IgD-negative memory B cell (primary cell): ENCODE measurements around the gene RBPMS2. TPM values are rescaled to one million over a fixed set of nuclear protein-coding genes. Genes with fewer than 3 reads are reported as not detected.

Experiments
- H3K27ac Mint-ChIP-seq, 3 donors: one replicate each; pipeline ENCODE4 v1.8.0; 2020 to 2022; ENCODE audit warnings: mild to moderate bottlenecking in 3 of 3, mixed read lengths in 3 of 3, moderate library complexity in 1 of 3
- H3K27me3 Mint-ChIP-seq: one replicate; pipeline ENCODE4 v1.8.0; 2021; ENCODE audit warnings: mixed read lengths
- H3K36me3 Mint-ChIP-seq: one replicate; pipeline ENCODE4 v1.8.0; 2020; ENCODE audit warnings: mild to moderate bottlenecking, mixed read lengths
- H3K4me1 Mint-ChIP-seq, 3 donors: one replicate each; pipeline ENCODE4 v1.8.0; 2020 to 2022; ENCODE audit warnings: mixed read lengths in 3 of 3, mild to moderate bottlenecking in 1 of 3
- H3K4me3 Mint-ChIP-seq, 4 donors: one replicate each; pipeline ENCODE4 v1.8.0; 2020 to 2022; ENCODE audit warnings: mild to moderate bottlenecking in 4 of 4, mixed read lengths in 4 of 4, moderate library complexity in 3 of 4
- H3K9me3 Mint-ChIP-seq, 3 donors: one replicate each; pipeline ENCODE4 v1.8.0; 2020 to 2021; ENCODE audit warnings: mixed read lengths in 3 of 3, mild to moderate bottlenecking in 1 of 3
- polyA plus RNA-seq: library from polyadenylated mRNA; unstranded; fragments of 300-500 nt; fragmentation: Illumina TruSeq; gene quantifications from one replicate; pipeline ENCODE4 v1.2.3, GENCODE V29; 2021

The RBPMS2 gene
- polyA plus RNA-seq, 1 donor from 2014 or later: 0.14 TPM

DNA sequence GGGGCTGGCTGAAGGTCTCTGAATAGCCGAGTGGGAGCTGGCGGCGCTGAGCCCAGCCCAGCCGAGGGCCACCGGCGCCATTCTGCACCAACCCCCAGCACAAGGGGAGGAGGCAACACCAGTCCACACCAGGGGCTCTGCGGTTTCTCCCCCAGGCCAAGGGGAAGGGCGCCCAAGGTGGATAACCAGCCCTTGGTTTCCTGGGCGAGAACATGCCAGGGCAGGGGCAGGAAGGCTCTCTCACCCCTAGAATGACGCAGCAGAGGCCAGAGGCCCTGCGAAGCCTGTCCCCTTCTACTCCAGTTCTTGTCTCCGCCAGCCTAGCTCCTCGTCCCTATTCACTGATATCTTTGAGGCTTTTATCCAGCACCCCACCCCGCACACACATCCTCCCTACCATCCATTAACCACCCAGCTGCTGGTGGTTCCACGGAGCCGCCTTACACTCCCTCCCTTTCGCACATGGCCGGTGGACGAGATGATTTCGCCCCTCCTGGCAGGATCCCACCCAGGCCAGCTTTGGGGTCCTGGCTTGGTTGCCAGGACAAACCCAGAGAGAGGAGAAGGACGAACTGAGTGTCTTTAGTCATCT lies 1.3 kb downstream of the RBPMS2 start:
- peak overlapping the region; percentile 0 to 89 (median 82) for H3K4me3 Mint-ChIP-seq
- H3K9me3 Mint-ChIP-seq: no peaks in the 10 kb centered on the region
- H3K27me3 Mint-ChIP-seq: peaks cover 15% of the 10 kb centered on the region
- H3K4me1 Mint-ChIP-seq: peaks cover 0 to 4% (median 0%) of the 10 kb centered on the region in 3 donors
- H3K36me3 Mint-ChIP-seq: peaks cover 6% of the 10 kb centered on the region
- no peak overlapping the region for H3K27ac Mint-ChIP-seq

DNA sequence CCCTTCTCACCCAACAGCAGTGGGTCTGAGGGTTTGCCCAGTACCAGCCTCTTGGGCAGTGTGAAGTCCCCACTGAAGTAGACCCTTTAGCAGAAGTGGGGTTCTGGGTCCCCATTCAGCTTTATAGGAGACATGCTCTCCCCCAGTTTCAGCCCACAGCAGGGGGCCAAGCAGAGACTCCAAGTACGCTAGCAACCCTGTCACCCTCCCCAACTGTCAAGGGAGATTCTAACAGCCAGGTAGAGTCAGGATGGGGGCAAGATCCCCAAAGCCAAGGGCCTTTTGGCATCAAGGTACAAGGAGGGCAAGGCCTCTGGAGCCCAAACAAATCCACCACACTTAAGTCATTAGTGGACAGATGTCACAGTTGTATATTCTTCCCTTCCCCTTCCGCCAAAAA lies 1.8 kb downstream of the RBPMS2 start:
- Mint-ChIP-seq H3K27me3 (peaks cover 15% of the 10 kb centered on the region), H3K4me1 (peaks cover 0 to 4% (median 0%) of the 10 kb centered on the region in 3 donors), H3K4me3 (peak overlapping the region in 3 of 4 donors; percentile 0 to 76 (median 68)), H3K27ac (no peak overlapping the region), H3K36me3 (peaks cover 5% of the 10 kb centered on the region), H3K9me3 (no peaks in the 10 kb centered on the region)

- peaks cover 6% of the 10 kb centered on the region for H3K36me3 Mint-ChIP-seq
- H3K4me1 Mint-ChIP-seq: peaks cover 2 to 6% (median 2%) of the 10 kb centered on the region in 3 donors
- no peak overlapping the region for H3K27ac Mint-ChIP-seq
- H3K9me3 Mint-ChIP-seq: no peaks in the 10 kb centered on the region
- H3K27me3 Mint-ChIP-seq: peaks cover 15% of the 10 kb centered on the region
- peak overlapping the region in 1 of 4 donors; percentile 0 for H3K4me3 Mint-ChIP-seq
Observed at GRCh38 chr15:64772964-64773363, 2.4 kb downstream of the RBPMS2 start.

- Mint-ChIP-seq H3K4me1 (peaks cover 6 to 10% (median 7%) of the 10 kb centered on the region in 3 donors), H3K27me3 (peaks cover 15% of the 10 kb centered on the region), H3K36me3 (peaks cover 6% of the 10 kb centered on the region), H3K27ac (no peak overlapping the region), H3K4me3 (peak overlapping the region in 1 of 4 donors; percentile 0), H3K9me3 (no peaks in the 10 kb centered on the region)
Observed at GRCh38 chr15:64772488-64772887, 2.9 kb downstream of the RBPMS2 start.

DNA sequence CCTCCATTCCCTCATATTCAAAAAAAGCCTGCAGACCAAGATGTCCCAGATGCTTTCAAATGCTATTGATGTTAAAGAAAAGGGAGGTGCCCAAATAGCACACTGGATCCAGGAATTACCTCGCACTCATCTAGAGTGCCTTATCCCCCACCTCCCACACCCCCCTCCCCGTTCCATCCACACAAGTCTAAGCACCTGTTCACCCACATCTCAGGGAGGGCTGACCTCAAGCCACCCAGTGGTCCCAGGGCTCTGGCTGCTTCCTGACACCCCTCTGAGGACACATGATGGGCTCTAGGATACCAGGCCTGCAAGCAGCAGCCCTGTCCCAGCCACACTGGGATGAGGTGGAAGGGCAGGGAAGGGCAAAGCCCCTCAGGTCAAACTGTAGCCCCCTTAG lies 4.8 kb downstream of the RBPMS2 start:
- Mint-ChIP-seq H3K27ac (no peak overlapping the region), H3K36me3 (peaks cover 6% of the 10 kb centered on the region), H3K27me3 (peaks cover 9% of the 10 kb centered on the region), H3K4me1 (peaks cover 8 to 10% (median 10%) of the 10 kb centered on the region in 3 donors), H3K4me3 (no peak overlapping the region), H3K9me3 (no peaks in the 10 kb centered on the region)

DNA sequence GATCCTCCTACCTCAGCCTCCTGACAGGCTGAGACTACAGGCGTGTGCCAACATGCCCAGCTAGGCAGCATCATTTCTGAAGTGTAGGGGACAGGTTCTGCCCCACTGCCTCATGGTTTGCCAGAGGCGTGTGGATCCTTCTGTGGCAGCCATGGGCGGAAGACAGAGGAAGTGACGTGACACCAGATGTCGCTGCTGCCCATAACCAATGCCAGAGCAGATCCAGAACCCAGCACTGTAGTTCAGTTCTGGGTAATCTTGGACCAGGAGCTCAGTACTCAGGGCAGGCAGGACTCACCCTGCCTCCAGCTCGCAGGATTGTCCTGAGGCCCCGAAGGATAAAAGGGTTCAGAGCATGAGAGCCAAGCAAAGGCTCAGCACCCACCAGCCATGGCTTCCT lies 8.2 kb downstream of the RBPMS2 start:
- no peaks in the 10 kb centered on the region for H3K9me3 Mint-ChIP-seq
- H3K36me3 Mint-ChIP-seq: peaks cover 6% of the 10 kb centered on the region
- no peak overlapping the region for H3K4me3 Mint-ChIP-seq
- H3K27me3 Mint-ChIP-seq: no peaks in the 10 kb centered on the region
- H3K27ac Mint-ChIP-seq: no peak overlapping the region
- peaks cover 11 to 18% (median 16%) of the 10 kb centered on the region in 3 donors for H3K4me1 Mint-ChIP-seq

DNA sequence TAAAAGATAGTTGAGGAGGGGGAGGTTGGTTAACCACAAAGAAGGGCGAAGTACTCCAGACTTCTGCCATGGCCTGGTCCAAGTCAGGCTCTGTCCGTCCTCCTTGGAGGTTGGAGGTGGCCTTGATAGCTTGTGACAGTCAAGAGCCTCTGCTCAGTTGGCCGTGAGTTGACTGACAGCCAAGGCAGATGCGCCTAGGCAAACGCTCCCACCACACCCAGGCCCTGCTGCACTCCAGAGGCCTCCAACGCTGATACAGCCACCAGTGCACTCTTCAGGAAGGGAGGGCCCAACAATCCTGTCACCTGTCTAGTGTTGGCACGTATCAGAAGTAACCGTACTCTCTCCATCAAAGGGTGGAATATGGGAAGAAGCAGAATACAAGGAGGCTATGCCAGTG lies 9.3 kb downstream of the RBPMS2 start:
- Mint-ChIP-seq H3K27me3 (no peaks in the 10 kb centered on the region), H3K9me3 (no peaks in the 10 kb centered on the region), H3K4me1 (peaks cover 11 to 18% (median 16%) of the 10 kb centered on the region in 3 donors), H3K36me3 (peaks cover 5% of the 10 kb centered on the region), H3K27ac (no peak overlapping the region), H3K4me3 (no peak overlapping the region)

- H3K9me3 Mint-ChIP-seq: no peaks in the 10 kb centered on the region
- H3K4me1 Mint-ChIP-seq: peaks cover 11 to 16% (median 14%) of the 10 kb centered on the region in 3 donors
- H3K27ac Mint-ChIP-seq: peak overlapping the region in 1 of 3 donors; percentile 31
- peak overlapping the region in 1 of 4 donors; percentile 23 for H3K4me3 Mint-ChIP-seq
- no peaks in the 10 kb centered on the region for H3K27me3 Mint-ChIP-seq
- H3K36me3 Mint-ChIP-seq: peaks cover 1% of the 10 kb centered on the region
Observed at GRCh38 chr15:64763874-64764273, 11.5 kb downstream of the RBPMS2 start.

DNA sequence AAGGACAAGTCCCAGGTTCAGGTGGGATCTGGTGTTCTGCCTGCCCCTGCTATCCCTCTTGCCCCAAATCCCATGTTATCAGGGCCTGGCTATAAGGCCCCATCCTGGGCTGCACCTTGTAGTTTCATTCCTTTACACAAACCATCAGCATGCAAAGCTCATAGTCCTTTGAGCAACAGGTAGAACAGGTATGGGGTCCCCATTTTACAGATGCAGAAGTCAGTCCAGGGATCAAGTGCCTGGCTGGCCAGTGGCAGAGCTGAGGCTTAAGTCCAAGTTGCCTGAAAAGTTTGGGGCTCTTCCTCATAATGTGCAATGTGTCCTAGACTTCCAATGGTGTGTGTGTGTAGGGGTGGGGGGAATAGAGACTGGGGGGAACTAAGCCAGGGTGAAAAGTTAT lies 11.9 kb downstream of the RBPMS2 start:
- no peaks in the 10 kb centered on the region for H3K27me3 Mint-ChIP-seq
- peaks cover 11 to 16% (median 14%) of the 10 kb centered on the region in 3 donors for H3K4me1 Mint-ChIP-seq
- H3K27ac Mint-ChIP-seq: peak overlapping the region in 1 of 3 donors; percentile 18
- peaks cover 1% of the 10 kb centered on the region for H3K36me3 Mint-ChIP-seq
- peak overlapping the region in 1 of 4 donors; percentile 23 for H3K4me3 Mint-ChIP-seq
- H3K9me3 Mint-ChIP-seq: no peaks in the 10 kb centered on the region

- Mint-ChIP-seq H3K27ac (peak overlapping the region in 1 of 3 donors; percentile 18), H3K9me3 (no peaks in the 10 kb centered on the region), H3K4me3 (no peak overlapping the region), H3K27me3 (no peaks in the 10 kb centered on the region), H3K4me1 (peaks cover 12 to 16% (median 12%) of the 10 kb centered on the region in 3 donors), H3K36me3 (peaks cover under 1% of the 10 kb centered on the region)
Observed at GRCh38 chr15:64763021-64763420, 12.4 kb downstream of the RBPMS2 start.

DNA sequence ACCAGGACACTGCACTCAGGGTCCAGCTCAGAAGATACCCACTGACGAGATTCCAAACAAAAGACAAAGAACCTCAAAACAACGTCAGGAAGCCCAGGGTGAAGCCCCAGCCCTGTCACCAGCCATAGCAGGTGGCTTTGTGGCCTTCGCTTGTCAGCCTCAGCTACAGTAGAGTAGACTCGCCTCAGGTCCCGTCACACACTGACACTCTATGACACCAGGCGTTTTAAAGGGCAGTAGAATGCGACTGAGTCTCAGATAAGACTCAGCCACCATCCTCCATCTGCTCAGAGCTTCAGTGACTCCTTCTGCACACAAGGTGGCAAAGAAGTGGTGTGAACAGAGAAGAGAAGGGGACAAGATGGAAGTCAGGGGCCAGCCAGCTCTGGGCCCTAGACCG lies 12.8 kb downstream of the RBPMS2 start:
- no peak overlapping the region for H3K27ac Mint-ChIP-seq
- no peaks in the 10 kb centered on the region for H3K9me3 Mint-ChIP-seq
- no peaks in the 10 kb centered on the region for H3K36me3 Mint-ChIP-seq
- no peaks in the 10 kb centered on the region for H3K27me3 Mint-ChIP-seq
- H3K4me3 Mint-ChIP-seq: no peak overlapping the region
- peaks cover 8 to 12% (median 8%) of the 10 kb centered on the region in 3 donors for H3K4me1 Mint-ChIP-seq

DNA sequence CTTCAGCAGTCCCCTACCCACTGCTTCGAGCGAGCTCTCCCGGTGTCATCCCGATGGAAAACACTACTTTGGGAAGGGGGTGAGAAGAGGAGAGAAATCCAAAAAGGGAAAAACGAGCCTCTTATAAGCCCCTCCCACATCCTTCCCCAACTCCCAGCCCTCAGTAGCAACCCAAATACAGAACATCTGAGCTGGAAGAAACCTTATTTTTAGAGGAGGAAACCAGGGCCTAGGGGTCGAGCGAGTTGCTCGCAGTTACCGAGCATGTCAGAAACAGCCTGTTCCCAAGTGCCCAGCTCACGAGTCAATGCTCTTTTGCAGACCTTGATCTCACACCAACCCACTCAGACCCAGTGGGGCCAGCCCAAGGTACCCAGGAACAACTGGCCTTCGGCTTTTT lies 14.2 kb downstream of the RBPMS2 start:
- no peaks in the 10 kb centered on the region for H3K36me3 Mint-ChIP-seq
- H3K9me3 Mint-ChIP-seq: no peaks in the 10 kb centered on the region
- H3K4me3 Mint-ChIP-seq: no peak overlapping the region

GRCh38 chr15:64760056-64760455 lies 15.3 kb downstream of the RBPMS2 start:
- Mint-ChIP-seq H3K36me3 (no peaks in the 10 kb centered on the region), H3K27me3 (no peaks in the 10 kb centered on the region), H3K4me1 (peaks cover 17 to 22% (median 19%) of the 10 kb centered on the region in 3 donors), H3K9me3 (no peaks in the 10 kb centered on the region), H3K27ac (no peak overlapping the region), H3K4me3 (no peak overlapping the region)

More for the DNA sequence above, 14.2 kb downstream of the RBPMS2 start:
- Mint-ChIP-seq H3K27me3 (no peaks in the 10 kb centered on the region), H3K27ac (no peak overlapping the region), H3K4me1 (peaks cover 8 to 14% (median 14%) of the 10 kb centered on the region in 3 donors)

- peak overlapping the region; percentile 60 to 94 (median 82) for H3K4me3 Mint-ChIP-seq
- no peaks in the 10 kb centered on the region for H3K36me3 Mint-ChIP-seq
- peaks cover 3% of the 10 kb centered on the region for H3K27me3 Mint-ChIP-seq
- H3K9me3 Mint-ChIP-seq: no peaks in the 10 kb centered on the region
- peak overlapping the region in 2 of 3 donors; percentile 31 to 84 for H3K27ac Mint-ChIP-seq
- H3K4me1 Mint-ChIP-seq: peaks cover 25 to 39% (median 27%) of the 10 kb centered on the region in 3 donors
Observed at GRCh38 chr15:64755427-64755940, 19.9 kb downstream of the RBPMS2 start.

DNA sequence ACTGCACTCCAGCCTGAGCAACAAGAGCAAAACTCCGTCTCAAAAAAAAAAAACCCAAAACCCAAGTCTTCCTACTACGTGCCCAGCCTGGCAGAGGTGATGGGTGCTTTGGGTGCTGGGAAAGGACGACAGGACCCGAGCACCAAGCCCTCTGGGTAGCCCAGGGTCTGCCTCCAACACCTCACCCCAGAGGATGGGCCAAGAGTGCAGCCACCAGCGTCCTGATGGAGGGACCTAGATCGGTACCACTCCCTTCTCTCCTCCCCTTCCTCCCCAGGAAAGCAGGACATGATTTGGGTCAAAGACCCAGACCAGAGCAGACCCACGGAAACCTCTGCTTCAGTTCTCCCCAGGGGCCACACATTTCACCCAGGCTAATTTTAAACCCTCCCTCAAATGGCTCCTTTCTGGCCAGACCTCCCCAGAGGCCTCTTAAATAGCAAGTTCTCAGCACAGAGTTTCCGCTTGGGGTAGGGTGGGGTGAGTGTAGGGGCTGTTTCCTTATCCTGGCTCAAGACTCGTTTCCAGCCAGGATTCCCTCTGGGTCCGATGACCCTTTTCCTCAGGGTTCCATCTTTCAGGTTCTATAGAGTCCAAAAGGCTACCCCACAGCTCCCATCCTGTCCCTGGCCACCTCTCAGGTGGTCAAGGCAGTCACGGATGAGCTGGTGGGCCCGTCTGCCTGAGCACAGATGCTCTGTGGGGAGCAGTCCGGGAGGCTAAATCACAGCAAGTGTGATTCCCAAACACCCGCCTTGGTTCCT lies 20.5 kb downstream of the RBPMS2 start:
- H3K4me3 Mint-ChIP-seq: peak overlapping the region; percentile 60 to 94 (median 82)

More for the DNA sequence above, 20.5 kb downstream of the RBPMS2 start:
- peaks cover 25 to 39% (median 27%) of the 10 kb centered on the region in 3 donors for H3K4me1 Mint-ChIP-seq
- peaks cover 3% of the 10 kb centered on the region for H3K27me3 Mint-ChIP-seq
- no peaks in the 10 kb centered on the region for H3K9me3 Mint-ChIP-seq
- H3K27ac Mint-ChIP-seq: peak overlapping the region; percentile 5 to 91 (median 84)
- no peaks in the 10 kb centered on the region for H3K36me3 Mint-ChIP-seq
